ENCODE measurements around the gene PLEKHF1. TPM values are rescaled to one million over a fixed set of nuclear protein-coding genes. Genes with fewer than 3 reads are reported as not detected.
"Not testable (repeated sequence)": the region's sequence is repeated elsewhere in the genome, so short reads cannot be mapped to it uniquely, and the experiment has no call there.

PLEKHF1 gene
- total RNA-seq, 2 experiments from 2014 or later, result 20.7 to 21.0 TPM

DNA sequence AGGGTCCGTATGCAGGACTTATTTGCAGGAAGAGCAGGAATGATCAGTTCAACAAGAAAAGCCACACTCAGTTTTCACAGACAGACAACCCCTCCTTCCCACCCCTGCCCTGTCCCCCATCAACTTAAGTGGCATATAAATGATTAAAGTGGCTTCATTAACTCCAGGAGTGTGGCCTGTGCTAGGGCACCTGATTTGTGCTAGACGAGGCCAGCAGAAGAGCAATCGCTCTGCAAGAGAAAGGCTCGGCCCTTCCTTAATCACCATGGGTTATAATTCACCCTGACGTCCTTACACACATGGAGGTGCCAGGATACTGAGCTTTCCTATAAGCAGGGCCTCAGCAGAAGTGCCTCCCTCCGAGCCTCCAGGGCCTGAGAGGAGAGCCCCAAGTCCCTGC, 35.2 kb downstream of the PLEKHF1 start:
- Mint-ChIP-seq H3K27ac (peak overlapping the region; percentile 53), H3K9me3 (no peaks in the 10 kb centered on the region), H3K4me1 (ENCODE audit: low read depth) (peaks cover 16% of the 10 kb centered on the region), H3K4me3 (no peak overlapping the region), H3K27me3 (ENCODE audit: low read depth) (no peaks in the 10 kb centered on the region), H3K36me3 (ENCODE audit: low read depth) (peaks cover 5% of the 10 kb centered on the region)
- intact Hi-C loops (cut with micrococcal nuclease), result no loop called here
- no peak for DNase-seq
- CTCF ChIA-PET, result interaction anchor here (1.2 to 2.0 kb wide), 2 partner anchors 16 to 89 kb away, joined by 3 to 4 read pairs; no protein-coding TSS in a partner anchor

DNA sequence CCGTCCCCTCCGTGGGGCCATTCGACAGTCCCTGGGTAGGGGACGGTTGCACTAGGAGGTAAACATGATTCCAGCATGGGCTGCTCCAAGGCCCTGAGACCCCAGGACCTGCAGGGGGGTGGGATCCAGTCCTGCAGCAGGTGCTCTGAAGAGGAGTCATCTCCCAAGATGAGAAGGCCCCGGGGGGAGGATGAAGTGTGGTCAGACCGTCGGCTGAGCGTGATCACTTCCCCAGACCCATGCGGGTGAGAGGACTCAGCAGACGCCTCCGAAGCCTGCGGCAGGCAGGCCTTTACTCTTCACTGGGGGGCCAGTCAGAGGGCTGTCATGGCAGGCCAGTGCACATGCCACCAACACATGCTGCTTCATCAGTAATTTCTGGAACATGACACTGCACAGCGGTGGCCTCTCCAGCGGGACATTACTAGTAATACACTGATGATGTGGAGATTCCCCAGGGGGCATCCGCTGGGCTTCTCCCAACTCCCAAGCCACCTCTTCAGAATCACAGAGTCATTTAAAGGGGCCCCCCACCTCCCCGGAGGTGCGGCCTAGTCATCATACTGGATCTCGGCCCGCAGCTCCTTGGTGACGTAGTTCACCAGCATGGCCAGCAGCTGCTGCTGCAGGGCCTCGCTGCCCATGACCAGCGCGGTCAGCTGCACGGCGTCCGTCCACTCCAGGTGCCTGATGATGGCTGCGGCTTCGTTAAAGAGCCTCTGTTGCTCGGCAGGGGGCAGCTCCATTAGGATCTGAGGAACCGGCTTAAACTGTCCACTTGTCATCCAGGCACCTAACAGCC, 37.1 kb downstream of the PLEKHF1 start:
- DNase-seq, result no peak
- Mint-ChIP-seq H3K4me1 (ENCODE audit: low read depth) (peaks cover 31% of the 10 kb centered on the region), H3K27me3 (ENCODE audit: low read depth) (no peaks in the 10 kb centered on the region), H3K4me3 (no peak overlapping the region), H3K27ac (no peak overlapping the region), H3K36me3 (ENCODE audit: low read depth) (peaks cover 10% of the 10 kb centered on the region), H3K9me3 (no peaks in the 10 kb centered on the region)
- CTCF ChIA-PET, result interaction anchor here (3.8 kb wide), 1 partner anchor 8 kb away, joined by 16 read pairs; no protein-coding TSS in a partner anchor
- intact Hi-C loops (cut with micrococcal nuclease), result no loop called here

DNA sequence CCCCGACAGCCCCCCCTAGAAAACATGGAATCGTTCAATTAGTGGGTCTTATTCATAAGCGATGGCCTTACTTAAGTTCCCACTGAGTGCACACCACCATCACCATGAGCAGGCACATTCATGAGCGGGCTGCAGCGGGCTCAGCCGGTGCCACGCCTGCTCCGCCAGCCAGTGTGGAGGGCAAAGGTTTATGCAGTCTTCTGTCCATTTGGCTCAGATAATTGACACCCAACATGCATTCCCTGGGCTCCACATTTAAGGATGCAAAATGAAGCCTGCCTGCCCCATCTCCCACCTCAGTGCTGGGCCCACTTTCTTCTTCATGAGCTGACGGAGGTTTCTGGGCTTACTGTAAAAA, 37.7 kb downstream of the PLEKHF1 start:
- Mint-ChIP-seq H3K4me1 (ENCODE audit: low read depth) (peaks cover 33% of the 10 kb centered on the region), H3K27me3 (ENCODE audit: low read depth) (no peaks in the 10 kb centered on the region), H3K27ac (no peak overlapping the region), H3K9me3 (no peaks in the 10 kb centered on the region), H3K4me3 (no peak overlapping the region), H3K36me3 (ENCODE audit: low read depth) (peaks cover 12% of the 10 kb centered on the region)
- no peak for DNase-seq
- CTCF ChIA-PET, result interaction anchor here (3.8 kb wide), 1 partner anchor 9 kb away, joined by 16 read pairs; no protein-coding TSS in a partner anchor
- intact Hi-C loops (cut with micrococcal nuclease), result no loop called here

DNA sequence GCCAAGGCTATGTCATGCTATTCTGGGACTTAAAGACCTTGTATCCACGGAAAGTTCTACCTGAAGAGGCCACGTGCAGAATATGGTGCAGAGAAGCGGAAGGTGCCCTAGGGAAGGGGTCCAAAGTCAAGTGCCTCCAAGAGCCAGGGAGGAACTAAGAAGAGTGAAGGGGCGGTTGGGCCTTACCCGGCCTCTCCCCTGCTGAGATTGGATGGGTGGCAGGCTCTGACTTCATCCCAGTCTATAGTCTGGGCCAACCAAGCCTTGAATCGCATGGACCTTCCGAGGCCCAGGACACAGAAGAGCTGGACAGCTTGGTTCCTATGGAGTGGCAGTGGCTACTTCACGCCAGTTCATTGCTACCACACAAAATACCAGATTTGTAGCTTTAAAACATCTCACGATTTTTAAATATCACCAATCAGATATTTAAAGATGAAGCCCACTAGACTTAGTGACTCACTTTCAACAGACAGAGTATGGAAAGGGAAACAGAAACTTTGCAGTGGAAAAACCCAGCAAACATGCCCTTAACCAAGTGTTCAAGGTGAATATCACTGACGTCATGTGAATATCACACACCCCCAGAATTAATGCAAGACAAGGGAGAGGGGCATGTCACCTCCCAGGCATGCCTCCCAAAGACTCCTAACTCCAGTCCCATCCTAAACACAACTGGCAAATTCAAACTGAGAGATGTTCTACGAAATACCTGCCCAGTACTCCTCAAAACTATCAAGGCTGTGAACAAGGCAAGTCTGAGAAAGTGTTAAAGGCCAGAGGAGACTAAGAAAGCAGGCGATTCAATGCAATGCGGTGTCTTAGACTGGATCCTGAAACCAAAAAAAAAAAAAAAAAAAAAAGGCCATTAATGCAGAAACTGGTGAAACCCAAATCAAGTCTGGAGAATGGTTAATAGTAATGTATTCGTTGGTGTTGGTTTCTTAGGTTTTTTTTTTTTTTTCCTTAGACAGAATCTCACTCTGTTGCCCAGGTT, 39.6 kb downstream of the PLEKHF1 start:
- Mint-ChIP-seq H3K9me3 (no peaks in the 10 kb centered on the region), H3K4me1 (ENCODE audit: low read depth) (peaks cover 48% of the 10 kb centered on the region), H3K36me3 (ENCODE audit: low read depth) (peaks cover 15% of the 10 kb centered on the region), H3K27me3 (ENCODE audit: low read depth) (no peaks in the 10 kb centered on the region), H3K4me3 (peak overlapping the region; percentile 29), H3K27ac (peak overlapping the region; percentile 95)
- peak; percentile 44 for DNase-seq
- CTCF ChIA-PET, result interaction anchor here (1.0 to 3.8 kb wide), 5 partner anchors 10 to 94 kb away, joined by 3 to 21 read pairs (median 5); no protein-coding TSS in a partner anchor
- intact Hi-C loops (cut with micrococcal nuclease), result loop anchor here (1.0 kb wide), 1 partner anchor 11 kb away; no protein-coding TSS in a partner anchor

DNA sequence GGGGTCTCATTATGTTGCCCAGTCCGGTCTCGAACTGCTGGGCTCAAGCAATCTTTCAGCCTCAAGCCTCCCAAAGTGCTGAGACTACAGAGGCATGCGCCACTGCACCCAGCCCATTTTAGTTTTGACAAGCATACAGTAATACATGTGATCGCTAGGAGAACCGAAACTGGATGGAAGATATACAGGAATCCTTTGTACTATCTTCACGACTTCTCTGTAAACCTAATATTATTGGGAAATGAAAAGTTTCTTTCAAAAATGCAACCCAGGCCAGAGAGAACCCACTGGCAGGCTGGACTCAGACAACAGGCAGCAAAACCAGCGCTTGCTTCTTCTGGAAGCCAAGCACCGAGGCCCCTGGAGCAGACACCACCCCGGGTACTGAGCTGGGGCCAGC, 40.4 kb downstream of the PLEKHF1 start:
- H3K4me1 Mint-ChIP-seq (ENCODE audit: low read depth), result peaks cover 56% of the 10 kb centered on the region
- CTCF ChIA-PET, result interaction anchor here (1.7 to 3.8 kb wide), 3 partner anchors 11 to 95 kb away, joined by 6 to 16 read pairs (median 15); no protein-coding TSS in a partner anchor
- no peaks in the 10 kb centered on the region for H3K27me3 Mint-ChIP-seq (ENCODE audit: low read depth)
- no peaks in the 10 kb centered on the region for H3K9me3 Mint-ChIP-seq
- peaks cover 19% of the 10 kb centered on the region for H3K36me3 Mint-ChIP-seq (ENCODE audit: low read depth)
- no peak for DNase-seq
- H3K27ac Mint-ChIP-seq, result peak overlapping the region; percentile 95
- H3K4me3 Mint-ChIP-seq, result no peak overlapping the region
- intact Hi-C loops (cut with micrococcal nuclease), result loop anchor here (1.0 kb wide), 1 partner anchor 11 kb away; no protein-coding TSS in a partner anchor

DNA sequence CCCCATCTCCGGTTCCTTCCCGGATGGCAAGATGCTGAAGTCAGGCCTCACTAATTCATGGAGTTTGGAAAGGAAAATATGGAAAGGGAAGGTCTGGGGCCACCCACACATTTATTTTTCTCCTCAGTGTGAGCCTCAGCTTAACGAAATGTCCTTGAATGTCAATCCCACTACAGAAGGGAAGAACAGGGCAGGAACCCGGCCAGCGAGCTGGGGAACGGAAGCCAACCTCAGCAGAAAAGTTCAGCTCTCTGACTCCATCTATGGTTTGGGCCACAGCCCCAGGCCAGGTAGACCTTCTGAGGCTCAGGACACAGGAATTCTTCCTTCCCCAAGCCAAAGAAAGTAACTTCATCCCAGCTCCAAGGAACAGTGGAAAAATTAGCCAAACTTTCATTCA, 41.4 kb downstream of the PLEKHF1 start:
- Mint-ChIP-seq H3K27me3 (ENCODE audit: low read depth) (no peaks in the 10 kb centered on the region), H3K36me3 (ENCODE audit: low read depth) (peaks cover 20% of the 10 kb centered on the region)

DNA sequence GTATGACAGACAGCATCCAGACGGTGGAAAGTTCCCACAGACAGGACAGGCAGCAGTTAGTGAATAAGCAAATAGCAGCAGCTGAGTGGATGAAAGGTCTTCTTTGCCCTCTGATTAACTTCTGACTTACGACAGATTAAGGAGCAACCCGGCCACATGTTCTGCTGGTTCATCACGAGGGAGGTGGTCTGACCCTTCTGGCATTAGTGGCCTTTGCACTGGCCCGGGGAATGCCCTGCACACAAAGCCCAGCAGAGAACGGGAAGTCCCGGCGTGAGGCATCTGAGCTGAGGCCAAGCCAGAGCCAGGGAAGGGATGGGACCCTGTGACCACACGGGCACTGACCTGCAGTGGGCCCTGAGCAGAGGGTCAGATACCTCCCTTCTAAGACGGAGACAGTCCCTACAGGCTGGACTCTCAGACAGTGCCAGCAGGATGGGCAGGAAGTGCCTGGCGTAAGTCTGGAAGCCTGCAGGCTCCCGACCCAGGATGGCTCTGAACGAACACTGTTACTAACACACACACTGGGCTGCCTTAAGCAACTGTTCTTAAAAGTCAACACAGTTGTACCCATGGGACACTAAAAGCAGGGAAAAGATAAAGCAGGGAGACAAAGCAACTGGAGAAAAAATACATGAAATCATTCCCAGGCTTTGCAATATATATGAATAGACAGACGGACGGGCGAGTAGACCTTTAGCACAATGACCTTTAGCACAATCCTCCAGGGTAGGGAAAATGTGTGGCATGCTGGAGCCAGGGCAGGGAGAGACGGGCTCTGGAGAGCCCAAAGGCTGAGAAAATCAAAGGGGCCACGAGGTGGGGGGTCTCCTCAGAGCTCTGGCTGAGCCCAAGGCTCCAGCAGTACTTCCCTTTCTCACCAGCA, 43.5 kb downstream of the PLEKHF1 start:
- no peak for DNase-seq
- Mint-ChIP-seq H3K4me3 (no peak overlapping the region), H3K9me3 (no peaks in the 10 kb centered on the region), H3K4me1 (ENCODE audit: low read depth) (peaks cover 86% of the 10 kb centered on the region), H3K36me3 (ENCODE audit: low read depth) (peaks cover 28% of the 10 kb centered on the region), H3K27ac (no peak overlapping the region), H3K27me3 (ENCODE audit: low read depth) (no peaks in the 10 kb centered on the region)
- CTCF ChIA-PET, result interaction anchor here (3.3 kb wide), 1 partner anchor 8 kb away, joined by 15 read pairs; no protein-coding TSS in a partner anchor
- intact Hi-C loops (cut with micrococcal nuclease), result no loop called here

More for the DNA sequence above, 41.4 kb downstream of the PLEKHF1 start:
- no peaks in the 10 kb centered on the region for H3K9me3 Mint-ChIP-seq
- peaks cover 66% of the 10 kb centered on the region for H3K4me1 Mint-ChIP-seq (ENCODE audit: low read depth)
- CTCF ChIA-PET, result interaction anchor here (0.6 to 3.3 kb wide), 3 partner anchors 10 to 96 kb away, joined by 3 to 15 read pairs (median 6); no protein-coding TSS in a partner anchor
- intact Hi-C loops (cut with micrococcal nuclease), result no loop called here
- peak overlapping the region; percentile 56 for H3K27ac Mint-ChIP-seq
- no peak overlapping the region for H3K4me3 Mint-ChIP-seq
- no peak for DNase-seq

DNA sequence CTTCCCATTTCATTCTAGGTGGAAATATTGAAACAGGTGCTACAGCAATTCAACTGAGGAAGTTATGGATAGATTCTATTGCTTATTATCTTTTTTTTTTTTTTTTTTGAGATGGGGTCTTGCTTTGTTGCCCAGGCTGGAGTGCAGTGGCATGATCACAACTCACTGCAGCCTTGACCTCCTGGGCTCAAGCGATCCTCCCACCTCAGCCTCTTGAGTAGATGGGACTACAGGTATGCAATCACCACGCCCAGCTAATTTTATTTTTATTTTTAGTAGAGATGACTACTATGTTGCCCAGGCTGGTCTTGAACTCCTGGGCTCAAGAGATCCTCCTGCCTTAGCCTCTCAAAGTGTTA, 44.2 kb downstream of the PLEKHF1 start:
- intact Hi-C loops (cut with micrococcal nuclease); CTCF ChIA-PET; DNase-seq; H3K9me3 Mint-ChIP-seq; H3K27me3 Mint-ChIP-seq (ENCODE audit: low read depth); H3K4me3 Mint-ChIP-seq: not testable (repeated sequence)
- Mint-ChIP-seq H3K27ac (peak overlapping the region; percentile 31), H3K4me1 (ENCODE audit: low read depth) (peaks cover 86% of the 10 kb centered on the region), H3K36me3 (ENCODE audit: low read depth) (peaks cover 31% of the 10 kb centered on the region)

DNA sequence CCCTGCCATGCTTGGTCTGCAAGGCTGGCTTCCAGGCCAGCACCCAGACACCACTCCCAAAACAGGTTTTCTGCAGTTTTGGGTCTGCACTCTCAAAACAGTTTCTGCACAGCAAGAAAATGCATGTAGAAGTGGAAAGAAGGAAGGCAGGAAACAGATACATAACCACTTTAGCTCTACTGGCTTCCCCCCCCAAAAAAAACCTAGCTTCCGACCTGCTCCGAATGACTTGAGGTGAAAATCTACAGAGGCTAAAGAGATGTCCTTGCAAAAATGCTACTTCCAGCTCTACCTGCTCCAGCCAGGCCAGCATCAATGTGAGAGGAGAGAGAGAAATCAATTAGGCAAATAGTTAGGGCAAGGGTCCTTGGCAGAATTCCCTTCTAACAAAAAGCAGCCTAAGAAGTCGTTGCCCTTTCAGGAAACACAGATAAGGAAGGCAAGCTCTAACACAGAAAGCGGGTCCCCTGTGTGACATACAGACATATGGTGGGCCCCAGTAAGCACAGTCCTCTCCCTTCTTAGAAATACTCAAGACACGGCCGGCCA, 46.4 kb downstream of the PLEKHF1 start:
- peak; percentile 24 for DNase-seq
- Mint-ChIP-seq H3K4me3 (peak overlapping the region; percentile 28), H3K36me3 (ENCODE audit: low read depth) (peaks cover 23% of the 10 kb centered on the region), H3K4me1 (ENCODE audit: low read depth) (peaks cover 69% of the 10 kb centered on the region), H3K27ac (peak overlapping the region; percentile 74), H3K27me3 (ENCODE audit: low read depth) (no peaks in the 10 kb centered on the region), H3K9me3 (no peaks in the 10 kb centered on the region)
- intact Hi-C loops (cut with micrococcal nuclease), result loop anchor here (10.0 kb wide), 1 partner anchor 513 kb away; no protein-coding TSS in a partner anchor
- CTCF ChIA-PET, result interaction anchor here (0.9 to 7.7 kb wide), 7 partner anchors 10 to 159 kb away, joined by 3 to 145 read pairs (median 5); partner anchors contain the start of genes PLEKHF1 and POP4

DNA sequence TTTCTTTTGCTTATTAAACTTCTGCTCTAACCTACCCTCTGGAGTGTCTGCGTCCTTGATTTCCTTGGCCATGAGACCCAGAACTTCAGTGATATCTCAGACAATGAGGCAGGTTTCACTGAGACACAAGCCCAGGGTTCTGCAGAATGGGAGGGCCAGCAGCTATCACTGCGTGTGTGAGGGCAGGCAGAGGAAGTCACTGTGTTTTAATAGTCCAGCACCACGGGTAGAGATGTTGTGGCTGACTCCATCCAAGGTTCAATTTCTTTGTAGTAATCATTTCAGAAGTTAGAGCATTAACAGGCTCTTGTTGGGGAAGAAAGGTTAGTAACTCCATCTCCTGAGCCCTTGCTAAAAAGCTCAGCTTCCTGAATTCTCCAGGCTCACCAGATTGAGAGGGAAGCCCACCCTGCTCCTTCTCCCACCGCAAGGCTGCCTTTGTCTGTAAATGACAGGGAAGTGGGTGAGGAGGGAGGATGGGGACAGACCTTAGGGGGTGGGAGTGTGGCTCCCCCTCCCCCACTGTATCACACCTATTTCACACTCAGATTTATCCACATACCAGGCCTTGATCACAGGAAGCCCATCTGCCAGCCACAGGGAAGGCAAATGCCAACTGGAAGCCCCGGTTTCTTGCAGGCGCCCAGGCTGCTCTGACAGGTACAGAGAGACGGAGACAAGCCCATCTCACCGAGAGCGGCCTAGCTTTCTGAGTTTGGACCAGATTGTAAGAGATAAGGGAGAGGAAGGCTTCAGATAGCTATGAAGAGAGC, 47.7 kb downstream of the PLEKHF1 start:
- intact Hi-C loops (cut with micrococcal nuclease), result loop anchor here (1.0 to 10.0 kb wide), 2 partner anchors 136 to 512 kb away; no protein-coding TSS in a partner anchor
- DNase-seq, result peak; percentile 46

More for the DNA sequence above, 47.7 kb downstream of the PLEKHF1 start:
- CTCF ChIA-PET, result interaction anchor here (1.0 to 7.7 kb wide), 8 partner anchors 20 to 120 kb away, joined by 3 to 145 read pairs (median 14); partner anchors contain the start of genes PLEKHF1 and POP4
- Mint-ChIP-seq H3K27me3 (ENCODE audit: low read depth) (no peaks in the 10 kb centered on the region), H3K4me3 (peak overlapping the region; percentile 86), H3K9me3 (no peaks in the 10 kb centered on the region), H3K36me3 (ENCODE audit: low read depth) (peaks cover 21% of the 10 kb centered on the region), H3K4me1 (ENCODE audit: low read depth) (peaks cover 64% of the 10 kb centered on the region), H3K27ac (peak overlapping the region; percentile 90)
